Smooth muscle cell (in vitro differentiated cells): ENCODE results near the gene ZNF141. TPM values are rescaled to one million over a fixed set of nuclear protein-coding genes. Genes with fewer than 3 reads are reported as not detected.

Experiments used
- DNase-seq: peaks from one replicate; lab custom pipeline; 2025; ENCODE audit not compliant: unreplicated experiment; lab: John Stamatoyannopoulos, UW
- H2AFZ ChIP-seq: fragments of 200-600 bp; sonication (generic); 2 replicates; pipeline ENCODE4 v1.6.0; 2016; ENCODE audit warnings: antibody characterized with exemption, low read depth, mild to moderate bottlenecking
- H3F3A ChIP-seq: fragments of 200-600 bp; sonication (generic); 2 replicates; pipeline ENCODE4 v1.6.0; 2017; ENCODE audit warnings: antibody characterized with exemption, low read depth
- H3K27ac ChIP-seq: fragments of 200-600 bp; sonication (generic); 2 replicates; pipeline ENCODE4 v1.5.1; 2016; ENCODE audit warnings: low read depth, mild to moderate bottlenecking
- H3K27me3 ChIP-seq: fragments of 200-600 bp; sonication (generic); 2 replicates; pipeline ENCODE4 v1.6.1; 2016; ENCODE audit warnings: low read depth, mild to moderate bottlenecking
- H3K36me3 ChIP-seq: fragments of 200-600 bp; sonication (generic); 2 replicates; pipeline ENCODE4 v1.5.1; 2016; ENCODE audit warnings: low read depth
- H3K4me1 ChIP-seq: fragments of 200-600 bp; sonication (generic); 2 replicates; pipeline ENCODE4 v1.5.1; 2016; ENCODE audit warnings: low read depth
- H3K4me2 ChIP-seq: fragments of 200-600 bp; sonication (generic); 2 replicates; pipeline ENCODE4 v1.6.0; 2016; ENCODE audit warnings: mild to moderate bottlenecking
- H3K4me3 ChIP-seq: fragments of 200-600 bp; sonication (generic); 2 replicates; pipeline ENCODE4 v1.5.1; 2016; ENCODE audit warnings: mild to moderate bottlenecking
- H3K79me2 ChIP-seq: fragments of 200-600 bp; sonication (generic); 2 replicates; pipeline ENCODE4 v1.6.0; 2016; ENCODE audit warnings: low read depth, mild to moderate bottlenecking
- H3K9ac ChIP-seq: fragments of 200-600 bp; sonication (generic); 2 replicates; pipeline ENCODE4 v1.6.0; 2016; ENCODE audit warnings: low read depth
- H3K9me3 ChIP-seq: fragments of 200-600 bp; sonication (generic); replicated peaks from 2 replicates; pipeline ENCODE4 v1.5.1; 2016; ENCODE audit warnings: low read depth
- H4K20me1 ChIP-seq: fragments of 200-600 bp; sonication (generic); 2 replicates; pipeline ENCODE4 v1.6.0; 2016; ENCODE audit warnings: low read depth
- CTCF ChIP-seq: fragments of 200-600 bp; sonication (generic); IDR thresholded peaks from 2 replicates; pipeline ENCODE4 v1.5.1; 2017; ENCODE audit warnings: borderline replicate concordance, mild to moderate bottlenecking, antibody characterized with exemption; ENCODE audit not compliant: insufficient read depth, poor library complexity, severe bottlenecking
- WGBS: methylation state at CpG from one replicate; pipeline ENCODE4 v1.1.7; 2016; ENCODE audit warnings: low lambda C conversion rate; 5-methylcytosine and 5-hydroxymethylcytosine counted together
- polyA plus RNA-seq: library from polyadenylated mRNA; unstranded; fragments of >200 nt; fragmentation: Nextera tagmentation; extraction: Ambion mirVana; gene quantifications from 2 replicates; pipeline ENCODE4 v1.2.1, GENCODE V29; 2016
- total RNA-seq: library from RNA; depleted of rRNA; stranded (reverse); fragments of >200 nt; gene quantifications from 2 replicates; pipeline ENCODE4 v1.2.3, GENCODE V29; 2014

ZNF141 gene
- total and polyA plus RNA-seq, 2 experiments from 2014 or later = 1.1 to 11.0 TPM

- Histone ChIP-seq H3K9me3 (peaks cover 4% of the 10 kb centered on the region), H3K79me2 (peaks cover 53% of the 10 kb centered on the region), H3K4me3 (peak overlapping the region; percentile 67), H3K4me2 (peak overlapping the region; percentile 90), H3K4me1 (peaks cover 8% of the 10 kb centered on the region), H3F3A (no peaks in the 10 kb centered on the region), H3K9ac (peak overlapping the region; percentile 83), H4K20me1 (peaks cover 10% of the 10 kb centered on the region), H3K36me3 (peaks cover 19% of the 10 kb centered on the region), H3K27ac (no peak overlapping the region), H3K27me3 (no peaks in the 10 kb centered on the region), H2AFZ (no peak overlapping the region)
- 25% methylated on average over 13 of the region's 13 CpGs for WGBS
- no peak for DNase-seq
- TF ChIP-seq CTCF = no peak
Observed at GRCh38 chr4:338759-339097, 1.1 kb downstream of the ZNF141 start.

- Histone ChIP-seq H3K36me3 (peaks cover 32% of the 10 kb centered on the region), H3F3A (no peaks in the 10 kb centered on the region), H3K27me3 (no peaks in the 10 kb centered on the region), H2AFZ (no peak overlapping the region), H3K9ac (no peak overlapping the region), H3K79me2 (peaks cover 59% of the 10 kb centered on the region), H3K4me1 (peaks cover 8% of the 10 kb centered on the region), H4K20me1 (peaks cover 10% of the 10 kb centered on the region), H3K4me2 (no peak overlapping the region), H3K27ac (no peak overlapping the region), H3K4me3 (no peak overlapping the region), H3K9me3 (peaks cover 5% of the 10 kb centered on the region)
- peak; percentile 10 for TF ChIP-seq CTCF
- DNase-seq = no peak
- WGBS = 94% methylated on average over 4 of the region's 4 CpGs
Observed at GRCh38 chr4:340011-340410, 2.4 kb downstream of the ZNF141 start.

GRCh38 chr4:373062-373839, 35.6 kb downstream of the ZNF141 start:
- no peak overlapping the region for H3K4me2 ChIP-seq
- H3K36me3 ChIP-seq = peaks cover 78% of the 10 kb centered on the region
- H3K9me3 ChIP-seq = peaks cover 93% of the 10 kb centered on the region
- peaks cover 4% of the 10 kb centered on the region for H3F3A ChIP-seq
- 97% methylated on average over 7 of the region's 7 CpGs for WGBS
- H3K27ac ChIP-seq = no peak overlapping the region
- H3K4me1 ChIP-seq = no peaks in the 10 kb centered on the region
- H4K20me1 ChIP-seq = no peaks in the 10 kb centered on the region
- DNase-seq = no peak
- H3K79me2 ChIP-seq = peaks cover 5% of the 10 kb centered on the region
- no peaks in the 10 kb centered on the region for H3K27me3 ChIP-seq
- peak overlapping the region; percentile 26 for H3K4me3 ChIP-seq
- H2AFZ ChIP-seq = no peak overlapping the region
- TF ChIP-seq CTCF = no peak
- no peak overlapping the region for H3K9ac ChIP-seq
